WTC11 (cell line): Measurements from ENCODE around the gene KRT6C. TPM values are rescaled to one million over a fixed set of nuclear protein-coding genes. Genes with fewer than 3 reads are reported as not detected.

Source experiments
- ATAC-seq: fragments of 200-7000 bp; cut with Tn5 transposase; 2 replicates; pipeline ENCODE4 v1.10.0; 2021; ENCODE audit warnings: mild to moderate bottlenecking, moderate library complexity
- CTCF ChIA-PET: fragments of 300-600 bp; sonication (Branson Sonifier 250); formaldehyde crosslinking; loops from one replicate; lab custom pipeline; 2021; ENCODE audit warnings: antibody characterized with exemption; lab: Charles Lee
- POLR2A ChIA-PET: fragments of 350-600 bp; sonication (Branson Sonifier 250); formaldehyde crosslinking; loops from one replicate; lab custom pipeline; 2021; ENCODE audit warnings: antibody characterized with exemption; lab: Charles Lee
- DNase-seq: peaks from one replicate; pipeline ENCODE4 v3.0.0; 2021; ENCODE audit warnings: low spot score
- H3K27ac Mint-ChIP-seq: 2 replicates; pipeline ENCODE4 v1.8.0; 2021; ENCODE audit warnings: mixed read lengths
- H3K27me3 Mint-ChIP-seq: 2 replicates; pipeline ENCODE4 v1.8.0; 2021; ENCODE audit warnings: low read depth, mild to moderate bottlenecking, moderate library complexity, mixed read lengths
- H3K36me3 Mint-ChIP-seq: 2 replicates; pipeline ENCODE4 v1.8.0; 2021; ENCODE audit warnings: mixed read lengths
- H3K4me1 Mint-ChIP-seq: 2 replicates; pipeline ENCODE4 v1.8.0; 2022; ENCODE audit warnings: mixed read lengths
- H3K4me3 Mint-ChIP-seq: 2 replicates; pipeline ENCODE4 v1.8.0; 2021; ENCODE audit warnings: mild to moderate bottlenecking, moderate library complexity, mixed read lengths
- H3K9me3 Mint-ChIP-seq: 2 replicates; pipeline ENCODE4 v1.8.0; 2021; ENCODE audit warnings: mixed read lengths
- AR ChIP-seq: fragments of 250-450 bp; sonication (Bioruptor Pico); IDR thresholded peaks from 2 replicates; pipeline ENCODE4 v1.9.0; 2021; ENCODE audit warnings: mild to moderate bottlenecking
- ARID4B ChIP-seq: sonication (generic); formaldehyde crosslinking; IDR thresholded peaks from 2 replicates; pipeline ENCODE4 v1.8.0; 2023; ENCODE audit warnings: missing genetic modification reagents, mild to moderate bottlenecking, borderline replicate concordance
- CREB1 ChIP-seq: sonication (generic); formaldehyde crosslinking; IDR thresholded peaks from 2 replicates; pipeline ENCODE4 v1.8.0; 2023; ENCODE audit warnings: mild to moderate bottlenecking, missing genetic modification reagents
- E2F1 ChIP-seq: sonication (generic); formaldehyde crosslinking; IDR thresholded peaks from 2 replicates; pipeline ENCODE4 v1.8.0; 2022; ENCODE audit warnings: mild to moderate bottlenecking, missing genetic modification reagents
- HMGA2 ChIP-seq: fragments of 250-450 bp; sonication (Bioruptor Pico); IDR thresholded peaks from 2 replicates; pipeline ENCODE4 v1.4.0; 2021; ENCODE audit warnings: mild to moderate bottlenecking, moderate library complexity
- SOX15 ChIP-seq: fragments of 250-450 bp; sonication (Bioruptor Pico); IDR thresholded peaks from 2 replicates; pipeline ENCODE4 v1.9.0; 2021; ENCODE audit warnings: mild to moderate bottlenecking
- STAT6 ChIP-seq: sonication (generic); formaldehyde crosslinking; conservative IDR thresholded peaks from 2 replicates; pipeline ENCODE4 v1.8.1; 2023; ENCODE audit warnings: mild to moderate bottlenecking, low read depth, missing genetic modification reagents, moderate library complexity
- ZNF232 ChIP-seq: sonication (generic); formaldehyde crosslinking; IDR thresholded peaks from 2 replicates; pipeline ENCODE4 v1.8.0; 2022; ENCODE audit warnings: mild to moderate bottlenecking, missing genetic modification reagents
- ZNF416 ChIP-seq: fragments of 250-450 bp; sonication (Bioruptor Pico); IDR thresholded peaks from 2 replicates; pipeline ENCODE4 v1.9.0; 2021; ENCODE audit warnings: mild to moderate bottlenecking, inconsistent platforms
- ZNF425 ChIP-seq: fragments of 250-450 bp; sonication (Bioruptor Pico); conservative IDR thresholded peaks from 2 replicates; pipeline ENCODE4 v1.9.0; 2021; ENCODE audit warnings: mild to moderate bottlenecking
- ZNF671 ChIP-seq: fragments of 250-450 bp; sonication (Bioruptor Pico); IDR thresholded peaks from 2 replicates; pipeline ENCODE4 v1.8.0; 2021; ENCODE audit warnings: mild to moderate bottlenecking
- total RNA-seq: library from RNA; stranded (reverse); gene quantifications from 3 replicates; pipeline ENCODE4 v1.2.3, GENCODE V29; 2021
- TF ChIP-seq, protein P1 (sequence below): sonication (generic); formaldehyde crosslinking; IDR thresholded peaks from 2 replicates; pipeline ENCODE4 v1.8.1; 2022; ENCODE audit warnings: missing genetic modification reagents, borderline replicate concordance

Gene KRT6C
- total RNA-seq, 1 experiment from 2014 or later: not detected

DNA sequence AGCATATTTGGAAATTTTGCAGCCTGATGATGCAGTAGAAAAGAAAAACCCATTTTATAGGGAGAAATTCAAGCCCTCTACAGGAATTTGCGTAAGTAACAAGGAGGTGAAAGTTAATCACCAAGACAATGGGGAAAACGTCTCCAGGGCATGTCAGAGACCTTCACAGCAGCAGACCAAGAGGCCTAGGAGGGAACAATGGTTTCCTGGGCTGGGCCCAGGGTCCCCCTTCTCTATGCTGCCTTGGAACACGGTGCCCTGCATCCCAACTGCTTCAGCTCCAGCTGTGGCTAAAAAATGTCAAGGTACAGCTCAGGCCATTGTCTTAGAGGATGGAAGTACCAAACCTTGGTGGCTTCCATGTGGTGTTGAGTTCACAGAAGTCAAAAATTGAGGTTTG is 6.5 kb upstream of the KRT6C start (continued):
- TF ChIP-seq ZNF416 (CRISPR knock-in tag) (no peak), E2F1 (CRISPR knock-in tag) (no peak), ZNF671 (no peak)
- TF ChIP-seq, protein P1, sequence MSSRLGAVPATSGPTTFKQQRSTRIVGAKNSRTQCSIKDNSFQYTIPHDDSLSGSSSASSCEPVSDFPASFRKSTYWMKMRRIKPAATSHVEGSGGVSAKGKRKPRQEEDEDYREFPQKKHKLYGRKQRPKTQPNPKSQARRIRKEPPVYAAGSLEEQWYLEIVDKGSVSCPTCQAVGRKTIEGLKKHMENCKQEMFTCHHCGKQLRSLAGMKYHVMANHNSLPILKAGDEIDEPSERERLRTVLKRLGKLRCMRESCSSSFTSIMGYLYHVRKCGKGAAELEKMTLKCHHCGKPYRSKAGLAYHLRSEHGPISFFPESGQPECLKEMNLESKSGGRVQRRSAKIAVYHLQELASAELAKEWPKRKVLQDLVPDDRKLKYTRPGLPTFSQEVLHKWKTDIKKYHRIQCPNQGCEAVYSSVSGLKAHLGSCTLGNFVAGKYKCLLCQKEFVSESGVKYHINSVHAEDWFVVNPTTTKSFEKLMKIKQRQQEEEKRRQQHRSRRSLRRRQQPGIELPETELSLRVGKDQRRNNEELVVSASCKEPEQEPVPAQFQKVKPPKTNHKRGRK: no peak

DNA sequence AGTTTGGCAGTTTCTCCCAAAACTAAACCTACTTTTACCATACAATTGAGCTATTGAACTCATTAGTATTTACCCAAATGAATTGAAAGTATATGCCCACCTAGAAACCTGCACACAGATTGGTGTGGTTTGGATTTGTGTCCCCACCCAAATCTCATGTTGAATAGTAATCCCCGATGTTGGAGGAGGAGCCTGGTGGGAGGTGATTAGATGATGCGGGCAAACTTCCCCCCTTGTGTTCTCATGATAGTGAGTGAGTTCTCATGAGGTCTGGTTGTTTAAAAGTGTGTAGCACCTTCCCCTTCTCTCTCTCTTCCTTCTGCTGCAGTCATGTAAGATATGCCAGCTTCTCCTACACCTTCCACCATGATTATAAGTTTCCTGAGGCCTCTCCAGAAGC is 4.0 kb upstream of the KRT6C start:
- ATAC-seq (no peak), DNase-seq (no peak)
- Mint-ChIP-seq H3K4me3 (no peak overlapping the region), H3K36me3 (peaks cover 15% of the 10 kb centered on the region), H3K27me3 (peaks cover 4% of the 10 kb centered on the region; the same call in 1 of the 2 replicates), H3K4me1 (peaks cover 4% of the 10 kb centered on the region), H3K9me3 (peaks cover 45% of the 10 kb centered on the region), H3K27ac (no peak overlapping the region)
- POLR2A ChIA-PET: no interaction called here
- CTCF ChIA-PET: no interaction called here
- TF ChIP-seq ARID4B (no peak), SOX15 (CRISPR knock-in tag) (no peak), STAT6 (no peak), CREB1 (CRISPR knock-in tag) (no peak)

GRCh38 chr12:52474212-52474611 is 607 bp upstream of the KRT6C start:
- no peak overlapping the region for H3K27ac Mint-ChIP-seq
- peaks cover 51% of the 10 kb centered on the region for H3K9me3 Mint-ChIP-seq
- no peak for DNase-seq
- H3K4me1 Mint-ChIP-seq: no peaks in the 10 kb centered on the region
- POLR2A ChIA-PET: no interaction called here
- peaks cover 4% of the 10 kb centered on the region; the same call in 1 of the 2 replicates for H3K27me3 Mint-ChIP-seq
- ATAC-seq: no peak
- no peak overlapping the region for H3K4me3 Mint-ChIP-seq
- H3K36me3 Mint-ChIP-seq: peaks cover 17% of the 10 kb centered on the region
- CTCF ChIA-PET: interaction anchor here (1.2 kb wide), 1 partner anchor 26 kb away, joined by 3 read pairs; no protein-coding TSS in a partner anchor
- TF ChIP-seq HMGA2 (peak; percentile 93), E2F1 (CRISPR knock-in tag) (no peak)

DNA sequence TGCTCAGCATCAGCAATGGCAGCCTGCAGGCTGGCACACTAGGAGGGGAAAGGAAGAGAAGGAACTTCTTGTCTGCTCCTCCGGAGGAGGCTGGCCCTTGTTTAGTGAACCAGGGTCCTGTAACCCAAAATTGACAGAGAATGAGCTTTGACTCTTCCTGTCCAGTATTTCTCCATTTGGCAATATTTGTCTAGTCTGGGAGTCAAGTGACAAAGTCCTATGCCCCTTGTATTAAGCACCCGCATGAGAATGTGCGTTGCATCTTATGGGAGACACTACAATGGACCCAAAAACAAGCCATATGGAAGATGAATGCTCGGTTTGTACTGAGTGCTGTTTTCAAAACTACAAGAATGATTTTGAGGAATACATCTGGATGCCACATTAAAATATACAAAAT is 3.8 kb downstream of the KRT6C start:
- peaks cover 6% of the 10 kb centered on the region; the same call in 1 of the 2 replicates for H3K36me3 Mint-ChIP-seq
- CTCF ChIA-PET: interaction anchor here (1.4 kb wide), 1 partner anchor 27 kb away, joined by 4 read pairs; no protein-coding TSS in a partner anchor
- H3K9me3 Mint-ChIP-seq: peaks cover 20% of the 10 kb centered on the region
- no peak overlapping the region for H3K4me3 Mint-ChIP-seq
- DNase-seq (no peak), ATAC-seq (no peak)
- POLR2A ChIA-PET: no interaction called here
- H3K4me1 Mint-ChIP-seq: no peaks in the 10 kb centered on the region
- H3K27ac Mint-ChIP-seq: no peak overlapping the region
- no peaks in the 10 kb centered on the region for H3K27me3 Mint-ChIP-seq
- TF ChIP-seq AR: no peak
- no peak for TF ChIP-seq ZNF425 (CRISPR knock-in tag)
- no peak for TF ChIP-seq ZNF232 (CRISPR knock-in tag)
- TF ChIP-seq SOX15 (CRISPR knock-in tag): no peak
